ENCODE measurements around the gene C1orf210. TPM values are rescaled to one million over a fixed set of nuclear protein-coding genes. Genes with fewer than 3 reads are reported as not detected.
A peak's percentile ranks its signal among the peaks of the same experiment; 100 is the strongest.

The C1orf210 gene
- polyA plus RNA-seq, 3 donors, result 0.05 TPM; not detected in 2

DNA sequence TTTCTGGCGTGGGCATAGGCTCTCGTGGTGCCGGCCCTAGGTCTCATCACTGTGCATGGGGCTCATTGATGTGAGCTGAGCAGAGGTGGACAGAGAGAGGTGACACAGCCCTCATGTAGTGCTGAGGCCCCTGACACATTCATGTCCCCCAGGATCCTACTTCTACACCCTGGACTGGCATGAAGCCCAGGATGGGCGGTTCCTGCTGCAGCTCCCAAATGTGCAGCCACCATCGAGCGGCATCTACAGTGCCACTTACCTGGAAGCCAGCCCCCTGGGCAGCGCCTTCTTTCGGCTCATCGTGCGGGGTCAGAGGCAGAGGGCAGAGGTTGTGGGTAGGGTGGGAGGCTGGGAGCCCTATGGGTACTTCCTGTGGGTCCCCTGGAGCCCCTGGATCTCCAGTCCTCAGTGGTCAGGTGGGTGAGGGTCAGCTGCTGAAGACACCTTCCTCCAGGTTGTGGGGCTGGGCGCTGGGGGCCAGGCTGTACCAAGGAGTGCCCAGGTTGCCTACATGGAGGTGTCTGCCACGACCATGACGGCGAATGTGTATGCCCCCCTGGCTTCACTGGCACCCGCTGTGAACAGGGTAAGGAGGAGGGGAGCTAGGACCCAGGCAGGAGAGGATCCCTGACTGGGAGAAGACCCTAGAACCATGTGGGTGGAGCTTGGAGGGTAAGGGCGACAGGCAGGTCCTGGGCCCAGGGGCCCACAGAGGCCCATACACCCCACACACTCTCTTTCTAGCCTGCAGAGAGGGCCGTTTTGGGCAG is 21.5 kb upstream of the C1orf210 start:
- Histone ChIP-seq H3K4me3 (replicated peaks in 1 of 3; ENCODE audit: low read depth in 2 of 3, low read length in 3 of 3) (no peak overlapping the region), H3K36me3 (replicated peaks in 1 of 2; ENCODE audit: control insufficient read depth in 1 of 2, insufficient read depth in 2 of 2, low read length in 2 of 2) (no peaks in the 10 kb centered on the region), H2AFZ (ENCODE audit: insufficient read depth, low read depth, low read length, poor library complexity, severe bottlenecking) (no peak overlapping the region), H3K4me1 (ENCODE audit: control insufficient read depth in 1 of 2, insufficient read depth in 2 of 2, low read length in 2 of 2) (no peaks in the 10 kb centered on the region), H4K20me1 (ENCODE audit: insufficient read depth, low read length) (no peaks in the 10 kb centered on the region), H3K79me2 (ENCODE audit: insufficient read depth, low read length) (no peaks in the 10 kb centered on the region), H3K27me3 (ENCODE audit: control insufficient read depth in 2 of 2, insufficient read depth in 2 of 2, low read length in 2 of 2) (no peaks in the 10 kb centered on the region), H3K9me3 (replicated peaks in 1 of 2; ENCODE audit: control insufficient read depth in 1 of 2, insufficient read depth in 1 of 2, low read length in 2 of 2) (no peaks in the 10 kb centered on the region), H3K27ac (ENCODE audit: low read depth in 1 of 2, low read length in 2 of 2) (no peak overlapping the region), H3K9ac (ENCODE audit: insufficient read depth, low read length, poor library complexity, severe bottlenecking) (no peak overlapping the region), H3K4me2 (replicated peaks; ENCODE audit: extremely low read depth, low read length, poor library complexity, severe bottlenecking) (no peak overlapping the region)
- TF ChIP-seq, protein P1, sequence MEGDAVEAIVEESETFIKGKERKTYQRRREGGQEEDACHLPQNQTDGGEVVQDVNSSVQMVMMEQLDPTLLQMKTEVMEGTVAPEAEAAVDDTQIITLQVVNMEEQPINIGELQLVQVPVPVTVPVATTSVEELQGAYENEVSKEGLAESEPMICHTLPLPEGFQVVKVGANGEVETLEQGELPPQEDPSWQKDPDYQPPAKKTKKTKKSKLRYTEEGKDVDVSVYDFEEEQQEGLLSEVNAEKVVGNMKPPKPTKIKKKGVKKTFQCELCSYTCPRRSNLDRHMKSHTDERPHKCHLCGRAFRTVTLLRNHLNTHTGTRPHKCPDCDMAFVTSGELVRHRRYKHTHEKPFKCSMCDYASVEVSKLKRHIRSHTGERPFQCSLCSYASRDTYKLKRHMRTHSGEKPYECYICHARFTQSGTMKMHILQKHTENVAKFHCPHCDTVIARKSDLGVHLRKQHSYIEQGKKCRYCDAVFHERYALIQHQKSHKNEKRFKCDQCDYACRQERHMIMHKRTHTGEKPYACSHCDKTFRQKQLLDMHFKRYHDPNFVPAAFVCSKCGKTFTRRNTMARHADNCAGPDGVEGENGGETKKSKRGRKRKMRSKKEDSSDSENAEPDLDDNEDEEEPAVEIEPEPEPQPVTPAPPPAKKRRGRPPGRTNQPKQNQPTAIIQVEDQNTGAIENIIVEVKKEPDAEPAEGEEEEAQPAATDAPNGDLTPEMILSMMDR (IDR thresholded peaks at IDR 0.05), result no peak
- H3K4me3 Mint-ChIP-seq, result no peak overlapping the region
- no peak for DNase-seq
- intact Hi-C loops (cut with micrococcal nuclease), result no loop called here
- H3K4me1 Mint-ChIP-seq, result peaks cover 3% of the 10 kb centered on the region
- WGBS (ENCODE audit: insufficient coverage), result 98% methylated on average over 6 of the region's 17 CpGs
- peaks cover 0 to 2% (median 0%) of the 10 kb centered on the region in 7 donors for H3K9me3 Mint-ChIP-seq
- H3K36me3 Mint-ChIP-seq, result no peaks in the 10 kb centered on the region
- H3K27ac Mint-ChIP-seq, result no peak overlapping the region
- H3K27me3 Mint-ChIP-seq (ENCODE audit: low read depth in 3 of 3), result peaks cover 0 to 4% (median 2%) of the 10 kb centered on the region in 3 donors

DNA sequence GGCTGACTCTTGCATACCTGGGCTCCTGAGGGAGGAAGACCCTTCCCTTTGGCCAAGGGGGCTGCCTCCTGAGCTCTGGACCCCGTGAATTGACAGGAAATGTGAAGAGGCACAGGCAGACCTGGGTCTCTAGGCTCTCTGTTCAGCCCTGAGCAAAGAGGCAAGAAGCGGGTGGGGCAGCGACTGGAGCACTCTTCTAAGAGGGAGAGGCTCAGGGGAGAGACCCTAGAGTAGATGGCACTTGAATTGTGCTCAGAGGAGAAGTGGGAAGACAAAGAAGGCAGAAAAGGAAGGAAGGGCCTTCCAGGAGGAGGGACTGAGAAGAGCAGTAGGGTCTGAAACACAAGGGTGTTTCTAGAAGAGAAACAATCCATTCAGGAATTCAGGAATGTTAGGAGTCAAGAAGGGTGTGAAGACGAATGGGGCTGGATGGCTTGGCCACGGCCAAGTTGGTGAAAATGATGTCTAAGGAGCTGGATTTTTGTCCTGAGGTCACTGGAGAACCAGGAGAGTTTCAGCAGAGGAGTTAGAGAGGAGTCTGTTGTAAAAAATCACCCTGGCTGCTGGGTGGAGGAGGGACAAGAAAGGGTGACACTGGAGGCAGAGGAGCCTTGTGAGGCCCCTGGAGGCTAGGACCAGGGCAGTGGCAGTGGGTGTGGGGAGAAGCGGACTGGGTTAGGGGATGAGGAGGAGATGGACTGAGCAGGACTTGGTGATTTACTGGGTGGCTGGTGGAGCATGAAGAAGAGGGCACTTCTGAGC is 20.7 kb upstream of the C1orf210 start:
- peaks cover 0 to 2% (median 0%) of the 10 kb centered on the region in 7 donors for H3K9me3 Mint-ChIP-seq
- Histone ChIP-seq H2AFZ (ENCODE audit: insufficient read depth, low read depth, low read length, poor library complexity, severe bottlenecking) (no peak overlapping the region), H3K4me1 (ENCODE audit: control insufficient read depth in 1 of 2, insufficient read depth in 2 of 2, low read length in 2 of 2) (peaks cover 0 to under 1% of the 10 kb centered on the region in 2 donors), H3K36me3 (replicated peaks in 1 of 2; ENCODE audit: control insufficient read depth in 1 of 2, insufficient read depth in 2 of 2, low read length in 2 of 2) (no peaks in the 10 kb centered on the region), H3K27ac (ENCODE audit: low read depth in 1 of 2, low read length in 2 of 2) (no peak overlapping the region), H3K27me3 (ENCODE audit: control insufficient read depth in 2 of 2, insufficient read depth in 2 of 2, low read length in 2 of 2) (no peaks in the 10 kb centered on the region), H4K20me1 (ENCODE audit: insufficient read depth, low read length) (no peaks in the 10 kb centered on the region), H3K4me3 (replicated peaks in 1 of 3; ENCODE audit: low read depth in 2 of 3, low read length in 3 of 3) (no peak overlapping the region), H3K9ac (ENCODE audit: insufficient read depth, low read length, poor library complexity, severe bottlenecking) (no peak overlapping the region), H3K9me3 (replicated peaks in 1 of 2; ENCODE audit: control insufficient read depth in 1 of 2, insufficient read depth in 1 of 2, low read length in 2 of 2) (no peaks in the 10 kb centered on the region), H3K4me2 (replicated peaks; ENCODE audit: extremely low read depth, low read length, poor library complexity, severe bottlenecking) (no peak overlapping the region), H3K79me2 (ENCODE audit: insufficient read depth, low read length) (no peaks in the 10 kb centered on the region)
- H3K27me3 Mint-ChIP-seq (ENCODE audit: low read depth in 3 of 3), result peaks cover 0 to 4% (median under 1%) of the 10 kb centered on the region in 3 donors
- H3K36me3 Mint-ChIP-seq, result no peaks in the 10 kb centered on the region
- 92% methylated on average over 5 of the region's 6 CpGs for WGBS (ENCODE audit: insufficient coverage)
- intact Hi-C loops (cut with micrococcal nuclease), result no loop called here
- no peak for DNase-seq
- no peak overlapping the region for H3K4me3 Mint-ChIP-seq
- H3K4me1 Mint-ChIP-seq, result peaks cover 5% of the 10 kb centered on the region
- peak overlapping the region in 1 of 7 donors; percentile 8 for H3K27ac Mint-ChIP-seq
- TF ChIP-seq, protein P1 (IDR thresholded peaks at IDR 0.05), result no peak

All from CD14-positive monocyte (primary cell).